NCI-H187 treated with DMSO at 0.1 percent for 48 hours (cell line): ENCODE results near the gene LMAN1L.

ENCODE experiments used
- DNase-seq: peaks from one replicate; lab custom pipeline; 2025; lab: John Stamatoyannopoulos, UW

Gene LMAN1L

GRCh38 chr15:74857671-74858368, 45.2 kb downstream of the LMAN1L start:
- no peak for DNase-seq

- DNase-seq: no peak
Measured at GRCh38 chr15:74858369-74858740, 45.7 kb downstream of the LMAN1L start.

- DNase-seq: no peak
Measured at GRCh38 chr15:74863239-74864056, 50.8 kb downstream of the LMAN1L start.

GRCh38 chr15:74864296-74864695, 51.7 kb downstream of the LMAN1L start:
- DNase-seq: no peak

- no peak for DNase-seq
Measured at GRCh38 chr15:74865316-74865715, 52.7 kb downstream of the LMAN1L start.

- DNase-seq: no peak
Measured at GRCh38 chr15:74866090-74866489, 53.5 kb downstream of the LMAN1L start.

- no peak for DNase-seq
Measured at GRCh38 chr15:74867466-74868038, 54.9 kb downstream of the LMAN1L start.

- no peak for DNase-seq
Measured at GRCh38 chr15:74868059-74868458, 55.4 kb downstream of the LMAN1L start.

GRCh38 chr15:74869372-74869725, 56.7 kb downstream of the LMAN1L start:
- no peak for DNase-seq

GRCh38 chr15:74869726-74870407, 57.2 kb downstream of the LMAN1L start:
- no peak for DNase-seq

- DNase-seq: no peak
Measured at GRCh38 chr15:74870436-74871215, 58.0 kb downstream of the LMAN1L start.

GRCh38 chr15:74872702-74873035, 60.0 kb downstream of the LMAN1L start:
- no peak for DNase-seq

- DNase-seq: peak; percentile 76
Measured at GRCh38 chr15:74873036-74873755, 60.6 kb downstream of the LMAN1L start, which contains the start of gene SCAMP2. TSS of gene SCAMP2 (minus strand) at chr15:74873365. CDS start at chr15:74873255, 110 bp downstream.

- no peak for DNase-seq
Measured at GRCh38 chr15:74873756-74874424, 61.3 kb downstream of the LMAN1L start.
